Stimulated activated CD8-positive, alpha-beta memory T cell treated with anti-CD3 and anti-CD28 coated beads, Interleukin-12 subunit alpha, Interleukin-12 subunit beta, amount 100 ng/mL, for 24 hours (primary cell): ENCODE results near the gene SMIM14.
"Not testable (repeated sequence)": the region's sequence is repeated elsewhere in the genome, so short reads cannot be mapped to it uniquely, and the experiment has no call there.

Experiments
- DNase-seq: peaks from one replicate; pipeline ENCODE4 v3.0.0-alpha.2; 2020; ENCODE audit errors: extremely low read depth

Gene SMIM14

GRCh38 chr4:39642885-39643552 lies 4.4 kb upstream of the SMIM14 start:
- DNase-seq = no peak

- no peak for DNase-seq
Measured at GRCh38 chr4:39641451-39641850, 2.8 kb upstream of the SMIM14 start.

- DNase-seq = no peak
Measured at GRCh38 chr4:39637586-39638353, 895 bp downstream of the SMIM14 start.

GRCh38 chr4:39637221-39637585 lies 1.5 kb downstream of the SMIM14 start:
- DNase-seq = no peak

GRCh38 chr4:39636531-39637184 lies 2.0 kb downstream of the SMIM14 start:
- no peak for DNase-seq

- no peak for DNase-seq
Measured at GRCh38 chr4:39635023-39635422, 3.6 kb downstream of the SMIM14 start.

- DNase-seq = no peak
Measured at GRCh38 chr4:39631700-39632079, 7.0 kb downstream of the SMIM14 start.

- no peak for DNase-seq
Measured at GRCh38 chr4:39627413-39627812, 11.3 kb downstream of the SMIM14 start.

- DNase-seq = no peak
Measured at GRCh38 chr4:39626913-39627312, 11.8 kb downstream of the SMIM14 start.

- no peak for DNase-seq
Measured at GRCh38 chr4:39626261-39626660, 12.4 kb downstream of the SMIM14 start.

GRCh38 chr4:39621582-39621981 lies 17.1 kb downstream of the SMIM14 start:
- DNase-seq = no peak

GRCh38 chr4:39620551-39621313 lies 17.9 kb downstream of the SMIM14 start:
- DNase-seq = no peak

GRCh38 chr4:39617534-39617933 lies 21.1 kb downstream of the SMIM14 start:
- DNase-seq = no peak

- no peak for DNase-seq
Measured at GRCh38 chr4:39616651-39617050, 22.0 kb downstream of the SMIM14 start.

- DNase-seq = not testable (repeated sequence)
Measured at GRCh38 chr4:39616112-39616511, 22.6 kb downstream of the SMIM14 start.

GRCh38 chr4:39614487-39615162 lies 24.0 kb downstream of the SMIM14 start:
- DNase-seq = no peak

GRCh38 chr4:39613093-39613656 lies 25.5 kb downstream of the SMIM14 start:
- DNase-seq = no peak

- DNase-seq = no peak
Measured at GRCh38 chr4:39609454-39609931, 29.2 kb downstream of the SMIM14 start.

GRCh38 chr4:39608451-39608850 lies 30.2 kb downstream of the SMIM14 start:
- DNase-seq = no peak

- no peak for DNase-seq
Measured at GRCh38 chr4:39606747-39607146, 31.9 kb downstream of the SMIM14 start.

- DNase-seq = no peak
Measured at GRCh38 chr4:39597695-39598381, 40.8 kb downstream of the SMIM14 start.
